NK-92 (cell line): ENCODE results near the gene SLC26A5.

Experiments used
- DNase-seq: peaks from one replicate; lab custom pipeline; 2025; ENCODE audit not compliant: unreplicated experiment; lab: John Stamatoyannopoulos, UW

SLC26A5 gene

DNA sequence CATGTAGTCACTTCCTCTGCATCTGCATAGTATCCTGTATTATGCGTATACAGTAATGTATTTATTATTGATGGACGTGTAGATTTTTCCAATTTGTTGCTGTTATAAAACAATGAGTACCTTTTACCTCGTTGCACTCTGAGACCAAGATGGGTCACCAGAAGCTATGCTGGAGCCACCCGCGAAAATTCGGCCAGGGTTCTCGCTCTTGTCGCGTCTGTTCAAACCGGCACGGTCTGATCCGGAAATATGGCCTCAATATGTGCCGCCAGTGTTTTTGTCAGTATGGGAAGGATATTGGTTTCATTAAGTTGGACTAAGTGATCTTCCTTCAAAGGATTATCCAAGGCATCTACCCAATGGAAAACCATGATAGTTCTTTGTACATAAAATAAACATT is 97.6 kb downstream of the SLC26A5 start:
- DNase-seq: no peak

DNA sequence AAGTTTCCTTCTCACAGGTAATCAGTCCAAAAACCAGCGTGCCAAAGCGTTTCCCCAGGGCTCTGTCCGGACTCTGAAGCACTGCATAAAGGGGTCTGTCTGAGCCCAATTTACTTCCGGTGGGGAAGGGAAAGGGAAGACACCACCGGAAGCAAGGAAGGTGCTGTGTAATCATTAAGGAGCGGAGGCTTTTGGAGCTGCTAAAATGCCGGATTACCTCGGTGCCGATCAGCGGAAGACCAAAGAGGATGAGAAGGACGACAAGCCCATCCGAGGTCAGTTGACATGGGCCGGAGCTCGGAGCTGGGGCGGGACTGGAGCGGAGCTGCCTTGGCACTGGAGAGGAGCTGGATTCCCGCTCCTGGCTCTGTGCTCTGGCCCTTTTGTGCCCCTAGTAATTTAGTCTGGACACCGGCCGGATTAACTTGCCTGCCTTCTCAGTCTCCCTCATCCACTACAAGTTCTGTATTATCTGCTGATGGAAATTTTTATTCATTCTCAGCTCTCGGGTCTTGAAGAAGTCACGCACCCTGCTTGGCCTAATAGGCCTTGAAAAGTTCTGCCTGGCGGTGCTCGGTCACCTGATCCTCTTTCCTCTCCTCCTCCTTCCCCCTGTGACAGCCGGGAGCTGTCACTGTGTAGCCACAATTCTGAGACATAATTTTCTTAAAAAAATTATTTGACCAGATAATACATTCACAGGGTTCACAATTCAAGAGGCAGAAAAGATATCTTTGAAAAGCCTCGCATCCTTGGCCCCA is 98.3 kb downstream of the SLC26A5 start, which contains the start of gene PSMC2:
Gene PSMC2, plus strand, starts transcription at position 137 of the 761 bp plus-strand sequence. Its CDS starts 69 bp downstream, at position 206.
- DNase-seq: peak; percentile 58

DNA sequence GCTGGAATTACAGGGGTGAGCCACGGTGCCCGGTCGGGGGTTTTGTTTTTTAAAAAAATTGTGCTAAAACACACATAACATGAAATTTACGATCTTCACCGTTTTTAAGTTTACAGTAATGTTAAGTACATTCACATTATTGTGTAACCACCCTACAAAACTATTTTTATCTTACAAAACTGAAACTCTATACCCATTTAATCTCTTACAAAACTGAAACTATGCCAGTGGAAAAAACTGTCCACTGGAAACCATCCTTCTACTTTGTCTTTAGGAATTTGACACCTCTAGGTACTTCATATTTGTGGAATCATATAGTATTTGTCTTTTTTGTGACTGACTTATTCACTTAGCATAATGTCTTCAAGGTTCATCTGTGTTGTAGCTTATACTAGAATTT is 99.6 kb downstream of the SLC26A5 start:
- DNase-seq: no peak

DNA sequence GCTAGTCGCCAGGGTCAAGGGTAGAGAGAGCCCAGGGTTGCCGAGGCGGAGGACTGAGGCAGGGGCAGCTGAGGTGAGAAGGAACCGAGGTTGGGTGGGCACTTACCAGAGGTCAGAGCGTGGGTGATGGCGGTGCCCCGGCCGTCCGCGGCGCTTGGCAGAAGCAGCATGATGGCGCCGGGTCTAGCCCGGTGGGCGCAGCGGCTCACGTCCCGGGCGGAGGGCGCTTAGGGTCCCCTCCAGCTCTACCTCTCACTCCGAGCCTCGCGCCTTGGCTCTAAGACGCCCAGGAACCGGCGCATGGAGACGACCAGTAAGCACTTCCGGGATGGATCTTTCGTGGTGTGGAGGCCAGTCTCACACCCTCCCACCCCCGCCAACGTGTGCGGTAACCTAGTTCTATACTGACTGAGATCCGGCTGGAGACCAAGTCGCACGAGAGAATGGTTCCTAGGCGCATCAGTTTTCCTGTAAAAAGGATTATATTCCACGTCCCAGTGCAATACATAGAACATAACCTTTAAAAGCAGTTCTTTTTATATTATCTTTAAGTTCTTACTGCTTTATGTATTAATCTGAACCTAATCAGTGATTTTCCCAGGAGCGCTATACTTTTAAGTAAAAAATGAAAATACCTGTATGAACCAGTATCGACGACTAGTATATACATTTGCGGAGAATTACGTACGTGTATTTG is 101.4 kb downstream of the SLC26A5 start, which contains the start of gene DNAJC2:
Gene DNAJC2, minus strand, starts transcription at position 315 of the 697 bp plus-strand sequence. Its CDS starts 145 bp downstream, at position 170.
- no peak for DNase-seq

DNA sequence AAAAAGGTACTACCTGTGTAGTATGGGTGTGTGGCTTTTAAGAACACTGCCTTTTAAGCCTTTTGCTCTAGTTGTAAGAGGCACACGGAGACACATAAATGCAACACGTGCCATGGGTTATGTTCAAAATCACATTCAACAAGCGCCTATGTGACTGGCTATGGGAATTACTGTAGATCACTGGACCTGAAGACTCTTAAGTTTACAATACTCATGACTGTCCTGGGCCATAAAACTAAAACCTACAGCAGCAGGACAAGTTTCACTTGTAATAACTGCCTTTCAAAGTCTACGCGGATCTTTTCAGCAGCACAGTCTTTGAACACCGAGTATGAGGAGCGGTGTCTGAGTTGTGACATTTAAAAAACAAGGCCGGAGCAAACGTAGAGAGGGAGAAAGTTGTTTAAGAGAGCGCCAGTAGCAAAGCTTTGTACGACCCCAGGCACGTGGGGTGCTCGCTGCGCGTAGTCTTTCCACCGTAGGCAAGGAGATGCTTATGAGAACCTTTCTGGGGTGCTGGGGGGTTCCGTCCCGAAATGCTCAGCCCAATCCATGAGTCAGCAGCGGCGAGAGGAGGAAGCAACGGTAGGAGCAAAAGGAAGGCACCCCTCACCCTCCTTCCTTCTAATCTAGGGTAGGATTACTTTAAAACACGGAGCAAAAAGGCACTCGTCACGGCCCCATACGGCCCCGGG is 102.1 kb downstream of the SLC26A5 start:
- DNase-seq: no peak

DNA sequence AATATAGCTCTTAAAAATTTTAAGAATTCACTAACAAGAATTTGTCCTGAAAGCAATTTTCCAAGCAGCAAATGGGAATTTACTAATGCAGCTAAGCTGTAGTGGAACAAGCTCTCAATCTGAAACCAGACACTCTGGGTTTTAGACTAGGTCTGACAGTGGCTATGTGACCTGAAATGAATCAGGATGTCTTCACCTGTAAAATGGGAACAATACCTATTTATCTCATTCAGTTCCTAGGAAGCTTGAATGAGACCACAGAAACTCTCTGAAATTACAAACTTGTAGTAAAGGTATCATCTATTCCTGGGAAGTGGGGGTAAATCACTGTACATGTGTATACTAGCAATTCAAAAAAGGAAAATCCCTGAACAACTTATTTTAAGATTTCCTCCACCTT is 102.7 kb downstream of the SLC26A5 start:
- DNase-seq: no peak

DNA sequence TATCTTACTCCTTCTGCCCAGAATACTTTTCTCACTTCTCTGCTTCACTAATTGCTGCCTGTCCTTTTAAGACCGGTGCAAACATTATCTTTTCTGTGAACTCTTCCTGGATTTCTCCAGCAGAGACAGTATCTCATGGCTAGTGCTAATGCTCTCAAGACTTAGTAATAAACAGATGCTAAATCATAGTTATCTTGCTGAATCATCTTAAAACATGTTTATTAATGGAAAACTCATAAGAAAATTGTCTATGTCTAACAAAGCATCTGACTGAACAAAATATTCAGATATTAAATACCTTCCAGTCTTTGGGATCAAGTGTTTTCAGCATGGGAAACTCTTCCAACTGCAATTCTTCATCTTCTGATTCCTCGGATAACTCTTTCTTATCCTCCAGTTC is 104.5 kb downstream of the SLC26A5 start:
- no peak for DNase-seq

DNA sequence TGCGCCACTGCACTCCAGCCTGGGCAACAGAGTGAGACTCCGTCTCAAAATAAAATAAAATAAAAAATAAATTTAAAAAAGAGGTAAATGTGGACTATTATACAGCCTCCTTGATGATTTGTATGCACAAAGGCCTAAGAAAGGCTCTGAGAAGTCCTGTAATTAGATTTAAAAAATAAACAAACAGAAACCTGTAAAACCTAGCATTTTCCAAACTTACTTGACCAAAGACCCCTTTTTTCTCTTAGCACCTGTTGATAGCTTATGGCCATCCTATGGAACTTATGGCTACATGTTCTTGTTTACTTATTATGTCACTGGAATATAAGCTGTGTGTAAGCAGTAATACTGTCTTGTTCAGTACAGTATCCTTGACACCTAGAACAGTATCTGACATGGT is 107.1 kb downstream of the SLC26A5 start:
- DNase-seq: no peak

DNA sequence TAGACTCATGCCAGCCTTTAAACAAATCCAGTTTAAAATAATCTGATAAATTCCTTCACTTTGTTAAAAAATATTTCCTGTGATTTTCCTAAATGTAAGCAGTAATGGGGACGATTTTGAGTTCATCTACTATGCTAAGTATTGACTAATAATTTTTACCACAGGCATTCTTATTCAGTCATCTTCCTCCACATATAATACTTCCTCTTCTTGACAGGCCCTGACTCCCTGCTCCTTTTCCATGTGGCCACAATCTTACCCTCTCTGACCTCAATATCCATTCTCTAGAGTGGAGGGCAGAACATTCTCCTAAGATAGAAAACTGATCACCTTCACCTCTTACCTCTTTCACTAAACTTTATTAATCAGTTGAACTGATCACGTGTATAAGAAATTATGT is 109.2 kb downstream of the SLC26A5 start:
- no peak for DNase-seq

DNA sequence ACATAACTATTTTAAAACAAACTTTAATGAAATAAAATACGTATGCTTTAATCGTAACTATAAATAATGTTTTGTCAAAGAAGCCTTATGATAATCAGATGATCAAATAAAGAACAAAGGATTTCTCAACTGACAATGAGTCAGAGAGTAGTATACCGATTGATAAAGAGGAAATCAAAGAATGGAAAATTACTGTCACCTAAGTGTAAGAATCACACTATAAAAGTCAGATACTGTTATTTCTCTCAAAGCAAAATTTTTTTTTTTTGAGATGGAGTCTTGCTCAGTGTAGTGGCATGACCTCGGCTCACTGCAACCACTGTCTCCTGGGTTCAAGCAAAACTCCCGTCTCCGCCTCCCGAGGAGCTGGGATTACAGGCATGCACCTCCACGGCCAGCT is 120.3 kb downstream of the SLC26A5 start:
- DNase-seq: no peak
